HG02938 (cell line): Measurements from ENCODE around the gene PHLDB3.
"Not testable (repeated sequence)": the region's sequence is repeated elsewhere in the genome, so short reads cannot be mapped to it uniquely, and the experiment has no call there.

Source experiments
- ATAC-seq: cut with Tn5 transposase; IDR thresholded peaks from one replicate; pipeline ENCODE4 v1.9.1; 2021; ENCODE audit warnings: mild to moderate bottlenecking, moderate library complexity; ENCODE audit not compliant: unreplicated experiment

The PHLDB3 gene

GRCh38 chr19:43527860-43528622 lies 23.5 kb upstream of the PHLDB3 start:
- no peak for ATAC-seq

- no peak for ATAC-seq
Measured at GRCh38 chr19:43526884-43527859, 22.6 kb upstream of the PHLDB3 start, which contains the start of gene ETHE1. ETHE1 (minus strand) TSS chr19:43527201; CDS start chr19:43527177, 24 bp downstream.

DNA sequence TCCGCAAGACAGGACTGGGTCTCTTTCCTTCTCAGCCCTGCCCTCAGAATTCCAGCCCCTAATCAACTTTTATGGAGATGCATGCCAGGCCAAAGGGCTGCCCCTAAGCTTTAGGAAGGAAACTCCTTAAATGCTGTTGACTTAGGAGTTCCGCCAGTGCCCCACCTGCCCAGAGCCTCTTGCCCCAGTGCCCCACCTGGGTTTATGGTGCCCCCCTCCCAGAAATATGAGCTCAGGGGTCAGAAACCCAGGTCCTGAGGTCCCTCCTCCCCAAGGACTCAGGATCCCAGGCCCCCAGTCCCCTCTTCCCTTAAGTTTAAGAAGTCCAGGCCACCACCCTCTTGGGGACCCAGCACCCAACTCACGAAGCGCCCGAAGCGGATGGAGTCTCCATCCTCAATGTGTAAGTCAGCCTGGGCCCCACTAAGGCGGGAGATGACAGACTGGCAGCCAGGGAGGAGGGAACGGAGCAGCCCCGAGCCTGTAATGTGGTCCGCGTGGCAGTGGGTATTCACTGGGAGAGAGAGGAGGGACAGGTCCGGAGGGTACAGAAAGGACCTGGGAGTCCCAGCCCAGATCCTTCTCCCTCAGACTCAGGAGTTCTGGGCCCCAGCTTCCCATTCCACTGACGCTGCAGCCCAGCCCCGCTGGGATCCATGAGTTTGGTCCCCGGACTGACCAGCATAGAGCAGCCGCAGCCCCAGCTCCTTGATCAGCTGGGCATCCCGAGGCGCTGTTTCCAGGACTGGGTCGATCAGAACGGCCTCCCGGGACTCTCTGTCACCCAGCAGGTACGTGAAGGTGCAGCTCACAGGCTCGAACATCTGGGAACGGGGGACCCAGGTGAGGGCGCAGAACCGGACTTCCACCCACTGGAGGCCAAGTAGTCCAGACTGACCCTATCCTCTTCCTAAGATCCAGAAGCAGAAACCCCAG lies 21.6 kb upstream of the PHLDB3 start:
- no peak for ATAC-seq

GRCh38 chr19:43524922-43525835 lies 20.6 kb upstream of the PHLDB3 start:
- no peak for ATAC-seq

DNA sequence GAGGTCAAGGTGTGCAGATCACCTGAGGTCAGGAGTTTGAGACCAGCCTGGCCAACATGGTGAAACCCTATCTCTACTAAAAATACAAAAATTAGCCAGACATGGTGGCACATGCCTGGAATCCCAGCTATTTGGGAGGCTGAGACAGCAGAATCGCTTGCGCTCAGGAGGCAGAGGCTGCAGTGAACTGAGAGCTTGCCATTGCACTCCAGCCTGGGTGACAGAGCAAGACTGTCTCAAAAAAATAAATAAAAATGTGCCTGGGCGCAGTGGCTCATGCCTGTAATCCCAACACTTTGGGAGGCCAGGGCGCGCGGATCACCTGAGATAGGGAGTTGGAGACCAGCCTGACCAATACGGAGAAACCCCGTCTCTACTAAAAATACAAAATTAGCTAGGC lies 19.1 kb upstream of the PHLDB3 start:
- ATAC-seq = not testable (repeated sequence)

DNA sequence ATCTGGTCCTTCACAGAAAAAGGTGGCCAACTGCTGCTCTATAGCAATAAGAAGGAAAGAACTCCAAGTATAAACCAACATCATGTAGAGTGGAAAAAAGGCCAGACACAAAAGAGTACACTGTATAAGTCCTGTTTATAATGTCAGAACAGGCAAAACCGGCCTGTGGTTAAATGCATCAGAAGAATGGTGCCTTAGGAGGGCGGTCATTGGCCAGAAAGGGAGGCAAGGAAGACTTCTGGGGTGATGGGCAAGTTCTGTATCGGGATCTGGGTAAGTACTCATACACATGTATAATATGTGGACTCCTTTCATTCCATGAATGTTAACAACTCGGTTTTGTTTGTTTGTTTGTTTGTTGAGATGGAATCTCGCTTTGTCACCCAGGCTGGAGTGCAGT lies 18.4 kb upstream of the PHLDB3 start:
- no peak for ATAC-seq

- ATAC-seq = no peak
Measured at GRCh38 chr19:43519436-43520088, 15.0 kb upstream of the PHLDB3 start.

DNA sequence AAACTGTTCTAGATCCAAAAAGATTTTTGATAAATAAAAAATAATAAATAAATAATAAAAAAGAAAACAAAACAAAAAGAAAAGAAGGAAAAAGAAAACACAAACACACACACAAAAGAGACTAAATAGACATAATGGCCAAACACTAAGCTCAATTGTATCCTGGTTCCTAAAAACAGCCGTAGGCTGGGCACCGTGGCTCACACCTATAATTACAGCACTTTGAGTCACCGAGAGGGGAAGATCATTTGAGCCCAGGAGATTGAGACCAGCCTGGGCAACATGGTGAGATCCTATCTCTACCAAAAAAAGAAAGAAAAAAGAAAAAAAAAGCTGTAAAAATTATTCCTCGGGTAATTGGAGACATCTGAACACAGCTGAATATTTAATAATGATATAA lies 13.5 kb upstream of the PHLDB3 start:
- no peak for ATAC-seq

- not testable (repeated sequence) for ATAC-seq
Measured at GRCh38 chr19:43512399-43512798, 7.9 kb upstream of the PHLDB3 start.

DNA sequence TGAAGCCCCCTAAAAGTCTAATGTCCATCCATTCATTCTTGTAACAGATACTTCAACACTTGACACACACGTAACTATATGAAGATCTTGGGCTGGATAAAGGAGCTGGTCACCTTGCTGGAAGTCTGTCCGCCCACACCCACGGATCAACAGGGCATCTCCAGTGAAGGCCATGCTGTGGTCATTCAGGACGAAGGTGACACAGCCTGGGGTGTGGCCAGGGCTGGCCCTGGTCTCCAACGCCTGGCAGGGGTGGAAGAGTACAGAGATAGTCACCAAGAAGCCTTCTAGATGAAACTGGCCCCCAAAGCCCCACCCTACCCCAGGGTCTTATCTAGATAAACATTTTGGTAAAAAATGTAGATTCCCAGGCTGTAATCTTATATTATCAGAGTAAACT lies 6.8 kb upstream of the PHLDB3 start:
- no peak for ATAC-seq

DNA sequence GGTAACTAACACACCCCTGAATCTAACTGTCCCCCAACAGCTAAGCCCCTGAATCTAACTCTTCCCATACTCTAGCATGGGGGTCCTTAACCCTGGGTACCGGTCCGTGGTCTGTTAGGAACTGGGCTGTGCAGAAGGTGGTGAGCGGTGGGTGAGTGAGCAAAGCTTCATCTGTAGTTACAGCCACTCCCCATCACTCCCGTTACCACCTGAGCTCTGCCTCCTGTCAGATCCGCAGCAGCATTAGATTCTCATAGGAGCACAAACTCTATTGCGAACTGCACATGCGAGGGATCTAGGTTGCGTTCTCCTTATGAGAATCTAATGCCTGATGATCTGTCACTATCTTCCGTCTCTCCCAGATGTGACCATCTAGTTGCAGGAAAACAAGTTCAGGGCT lies 6.2 kb upstream of the PHLDB3 start:
- no peak for ATAC-seq

GRCh38 chr19:43507880-43508279 lies 3.3 kb upstream of the PHLDB3 start:
- ATAC-seq = no peak

DNA sequence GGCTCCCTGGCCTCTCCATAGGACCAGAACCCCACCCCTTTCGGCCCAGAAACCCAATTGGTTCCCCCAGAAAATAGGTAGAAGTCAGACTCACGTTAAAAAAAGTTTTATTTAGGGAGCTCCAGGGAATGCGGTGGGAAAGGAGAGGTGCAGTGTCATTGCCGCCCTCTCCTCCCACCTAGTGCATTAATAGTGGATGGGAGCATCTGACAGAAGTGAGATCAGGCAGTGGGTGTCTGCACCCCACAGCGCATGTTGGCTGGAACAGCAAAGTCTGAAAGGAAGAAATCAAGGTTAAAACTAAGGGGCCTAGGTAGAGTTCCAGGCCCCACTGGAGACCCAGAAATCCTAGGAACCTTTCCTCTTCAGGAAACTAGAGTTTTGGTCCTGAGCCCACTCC lies 2.1 kb upstream of the PHLDB3 start:
- no peak for ATAC-seq

DNA sequence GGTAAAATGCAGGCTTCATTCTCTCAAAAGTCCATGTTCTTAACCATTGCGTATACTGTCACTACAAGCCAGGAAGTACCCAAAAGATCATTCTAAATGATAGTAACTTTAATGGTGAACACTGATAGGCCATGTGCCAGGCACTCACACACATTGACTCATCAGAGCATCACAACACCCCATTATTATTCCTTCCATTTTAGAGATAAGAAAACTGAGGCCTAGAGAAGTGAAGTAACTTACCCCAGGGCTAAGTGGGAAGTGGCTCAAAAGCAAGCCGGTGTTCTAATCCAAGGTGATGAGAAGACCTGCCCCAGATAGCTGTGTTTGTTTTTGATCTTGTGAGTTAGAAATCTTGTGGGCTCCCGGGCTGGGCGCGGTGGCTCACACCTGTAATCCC lies 1.4 kb upstream of the PHLDB3 start:
- no peak for ATAC-seq

GRCh38 chr19:43505186-43505456 lies 575 bp upstream of the PHLDB3 start:
- no peak for ATAC-seq

GRCh38 chr19:43503501-43504425 lies 783 bp downstream of the PHLDB3 start:
- peak; percentile 90 for ATAC-seq

DNA sequence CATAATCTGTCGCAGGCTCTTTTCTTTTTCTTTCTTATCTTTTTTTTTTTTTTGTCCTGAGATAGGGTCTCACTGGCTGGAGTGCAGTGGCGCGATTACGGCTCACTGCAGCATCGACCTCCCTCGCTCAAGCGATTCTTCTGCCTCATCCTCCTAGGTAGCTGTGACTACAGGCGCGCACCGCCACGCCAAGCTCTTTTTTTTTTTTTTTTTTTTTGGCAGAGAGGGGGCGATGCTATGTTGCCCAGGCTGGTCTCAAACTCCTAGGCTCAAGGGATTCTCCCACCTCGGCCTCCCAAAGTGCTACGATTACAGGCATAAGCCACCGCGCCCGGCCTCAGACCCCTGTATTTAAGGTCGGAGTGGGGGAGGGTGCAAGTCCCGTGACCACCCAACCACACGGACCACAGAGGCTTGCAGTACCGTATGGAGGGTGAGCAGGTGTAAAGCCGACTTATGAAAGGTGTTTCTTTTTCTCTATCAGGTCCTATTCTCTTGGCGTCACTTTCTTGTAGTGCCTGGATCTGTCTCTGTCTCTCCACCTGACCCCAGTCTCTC lies 2.0 kb downstream of the PHLDB3 start:
- ATAC-seq = no peak
